GM23338 (cell line): ENCODE measurements around the gene RMND5B.
"Not testable (repeated sequence)": the region's sequence is repeated elsewhere in the genome, so short reads cannot be mapped to it uniquely, and the experiment has no call there.

Source experiments
- EZH2 ChIP-seq: fragments of 200-600 bp; sonication (generic); IDR thresholded peaks from one replicate; pipeline ENCODE4 v1.8.0; 2017; ENCODE audit warnings: antibody characterized with exemption, mild to moderate bottlenecking, low read depth; ENCODE audit not compliant: unreplicated experiment
- EZH2phosphoT487 ChIP-seq: fragments of 200-600 bp; sonication (generic); IDR thresholded peaks from one replicate; pipeline ENCODE4 v1.8.1; 2018; ENCODE audit warnings: antibody characterized with exemption; ENCODE audit not compliant: unreplicated experiment
- POLR2AphosphoS5 ChIP-seq: IDR thresholded peaks from 2 replicates; pipeline ENCODE4 v1.6.1; 2016; ENCODE audit warnings: antibody characterized with exemption, low read depth
- STAT1 ChIP-seq: IDR thresholded peaks from one replicate; pipeline ENCODE4 v1.6.1; 2016; ENCODE audit warnings: antibody characterized with exemption; ENCODE audit not compliant: unreplicated experiment
- TF ChIP-seq, protein P1 (sequence below), 2 experiments: fragments of 200-600 bp in 1 of 2; sonication (generic) in 1 of 2; conservative IDR thresholded peaks; 2 replicates each; pipeline versions ENCODE4 v1.5.1 to v1.6.1; 2016 to 2017; ENCODE audit warnings: antibody characterized with exemption in 2 of 2, low read depth in 2 of 2, mild to moderate bottlenecking in 2 of 2, moderate library complexity in 1 of 2

DNA sequence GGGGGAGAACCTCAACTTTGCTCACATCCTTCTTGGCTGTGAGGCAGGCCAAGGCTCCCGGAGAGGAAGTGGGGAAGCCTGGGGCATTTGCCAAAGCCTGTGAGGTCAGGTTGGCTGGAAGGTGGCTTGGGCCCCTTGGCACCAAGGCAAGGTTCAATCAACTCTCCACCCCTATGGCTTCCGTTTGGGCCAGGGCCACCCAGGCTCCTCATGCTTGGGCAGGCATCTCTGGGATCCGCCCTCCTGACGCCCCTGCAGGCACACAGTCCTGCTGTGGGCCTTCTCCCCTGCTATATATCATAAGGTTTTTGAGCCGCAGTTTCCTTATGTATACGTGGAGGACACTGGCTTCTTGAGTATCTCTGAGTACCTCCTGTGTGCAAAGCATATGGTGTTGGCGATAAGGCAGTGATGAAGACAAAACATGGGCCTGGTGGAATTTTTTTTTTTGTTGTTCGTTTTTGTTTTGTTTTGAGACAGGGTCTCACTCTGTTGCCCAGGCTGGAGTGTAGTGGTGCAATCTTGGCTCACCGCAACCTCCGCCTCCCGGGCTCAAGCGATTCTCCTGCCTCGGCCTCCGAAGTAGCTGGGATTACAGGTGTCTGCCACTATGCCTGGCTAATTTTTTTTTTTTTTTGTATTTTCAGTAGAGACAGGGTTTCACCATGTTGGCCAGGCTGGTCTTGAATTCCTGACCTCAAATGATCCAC lies 3.4 kb upstream of the RMND5B start:
- TF ChIP-seq, protein P1, sequence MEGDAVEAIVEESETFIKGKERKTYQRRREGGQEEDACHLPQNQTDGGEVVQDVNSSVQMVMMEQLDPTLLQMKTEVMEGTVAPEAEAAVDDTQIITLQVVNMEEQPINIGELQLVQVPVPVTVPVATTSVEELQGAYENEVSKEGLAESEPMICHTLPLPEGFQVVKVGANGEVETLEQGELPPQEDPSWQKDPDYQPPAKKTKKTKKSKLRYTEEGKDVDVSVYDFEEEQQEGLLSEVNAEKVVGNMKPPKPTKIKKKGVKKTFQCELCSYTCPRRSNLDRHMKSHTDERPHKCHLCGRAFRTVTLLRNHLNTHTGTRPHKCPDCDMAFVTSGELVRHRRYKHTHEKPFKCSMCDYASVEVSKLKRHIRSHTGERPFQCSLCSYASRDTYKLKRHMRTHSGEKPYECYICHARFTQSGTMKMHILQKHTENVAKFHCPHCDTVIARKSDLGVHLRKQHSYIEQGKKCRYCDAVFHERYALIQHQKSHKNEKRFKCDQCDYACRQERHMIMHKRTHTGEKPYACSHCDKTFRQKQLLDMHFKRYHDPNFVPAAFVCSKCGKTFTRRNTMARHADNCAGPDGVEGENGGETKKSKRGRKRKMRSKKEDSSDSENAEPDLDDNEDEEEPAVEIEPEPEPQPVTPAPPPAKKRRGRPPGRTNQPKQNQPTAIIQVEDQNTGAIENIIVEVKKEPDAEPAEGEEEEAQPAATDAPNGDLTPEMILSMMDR (conservative IDR thresholded peaks at IDR 0.05; ENCODE audit: low read depth in 2 of 2) = not testable (repeated sequence)
- TF ChIP-seq STAT1, POLR2AphosphoS5, EZH2, EZH2phosphoT487: not testable (repeated sequence)
